ENCODE measurements around the gene VANGL2.
"Not testable (repeated sequence)": the region's sequence is repeated elsewhere in the genome, so short reads cannot be mapped to it uniquely, and the experiment has no call there.

VANGL2 gene

GRCh38 chr1:160384812-160385211, 15.6 kb upstream of the VANGL2 start:
- H3K4me1 Mint-ChIP-seq (ENCODE audit: low read depth); H3K4me3 Mint-ChIP-seq; H3K27ac Mint-ChIP-seq; H3K9me3 Mint-ChIP-seq; H3K36me3 Mint-ChIP-seq (ENCODE audit: low read depth); H3K27me3 Mint-ChIP-seq: not testable (repeated sequence)

GRCh38 chr1:160388406-160388805, 12.0 kb upstream of the VANGL2 start:
- not testable (repeated sequence) for H3K4me1 Mint-ChIP-seq (ENCODE audit: low read depth); H3K9me3 Mint-ChIP-seq; H3K27ac Mint-ChIP-seq; H3K4me3 Mint-ChIP-seq; H3K27me3 Mint-ChIP-seq; H3K36me3 Mint-ChIP-seq (ENCODE audit: low read depth)

GRCh38 chr1:160394673-160395072, 5.7 kb upstream of the VANGL2 start:
- Mint-ChIP-seq H3K4me1 (ENCODE audit: low read depth) (no peaks in the 10 kb centered on the region), H3K9me3 (peaks cover under 1% of the 10 kb centered on the region), H3K4me3 (no peak overlapping the region), H3K27ac (no peak overlapping the region), H3K27me3 (peaks cover 12% of the 10 kb centered on the region), H3K36me3 (ENCODE audit: low read depth) (no peaks in the 10 kb centered on the region)

- Mint-ChIP-seq H3K9me3 (no peaks in the 10 kb centered on the region), H3K4me1 (ENCODE audit: low read depth) (peaks cover 9% of the 10 kb centered on the region), H3K27ac (no peak overlapping the region), H3K27me3 (peaks cover 16% of the 10 kb centered on the region), H3K36me3 (ENCODE audit: low read depth) (no peaks in the 10 kb centered on the region), H3K4me3 (no peak overlapping the region)
These were observed 2.7 kb upstream of the VANGL2 start for GRCh38 chr1:160397651-160398050.

GRCh38 chr1:160398823-160399222, 1.5 kb upstream of the VANGL2 start:
- Mint-ChIP-seq H3K4me3 (peak overlapping the region; percentile 21), H3K27me3 (peaks cover 16% of the 10 kb centered on the region), H3K27ac (no peak overlapping the region)

GRCh38 chr1:160399544-160400222, 681 bp upstream of the VANGL2 start:
- Mint-ChIP-seq H3K27me3 (peaks cover 16% of the 10 kb centered on the region), H3K36me3 (ENCODE audit: low read depth) (no peaks in the 10 kb centered on the region), H3K9me3 (no peaks in the 10 kb centered on the region), H3K4me3 (peak overlapping the region; percentile 38), H3K4me1 (ENCODE audit: low read depth) (peaks cover 9% of the 10 kb centered on the region), H3K27ac (no peak overlapping the region)

More at GRCh38 chr1:160398823-160399222, 1.5 kb upstream of the VANGL2 start:
- no peaks in the 10 kb centered on the region for H3K9me3 Mint-ChIP-seq
- H3K4me1 Mint-ChIP-seq (ENCODE audit: low read depth): peaks cover 9% of the 10 kb centered on the region
- H3K36me3 Mint-ChIP-seq (ENCODE audit: low read depth): no peaks in the 10 kb centered on the region

GRCh38 chr1:160400646-160401486, 502 bp downstream of the VANGL2 start:
- no peaks in the 10 kb centered on the region for H3K36me3 Mint-ChIP-seq (ENCODE audit: low read depth)
- no peak overlapping the region for H3K27ac Mint-ChIP-seq
- H3K9me3 Mint-ChIP-seq: no peaks in the 10 kb centered on the region
- H3K27me3 Mint-ChIP-seq: peaks cover 16% of the 10 kb centered on the region
- peaks cover 9% of the 10 kb centered on the region for H3K4me1 Mint-ChIP-seq (ENCODE audit: low read depth)
- H3K4me3 Mint-ChIP-seq: peak overlapping the region; percentile 58

GRCh38 chr1:160401487-160401805, 1.1 kb downstream of the VANGL2 start:
- Mint-ChIP-seq H3K36me3 (ENCODE audit: low read depth) (no peaks in the 10 kb centered on the region), H3K4me1 (ENCODE audit: low read depth) (peaks cover 9% of the 10 kb centered on the region), H3K27me3 (peaks cover 16% of the 10 kb centered on the region), H3K4me3 (peak overlapping the region; percentile 58), H3K9me3 (no peaks in the 10 kb centered on the region), H3K27ac (no peak overlapping the region)

- H3K4me3 Mint-ChIP-seq: no peak overlapping the region
- peaks cover 9% of the 10 kb centered on the region for H3K4me1 Mint-ChIP-seq (ENCODE audit: low read depth)
- peaks cover 16% of the 10 kb centered on the region for H3K27me3 Mint-ChIP-seq
- H3K9me3 Mint-ChIP-seq: no peaks in the 10 kb centered on the region
- no peaks in the 10 kb centered on the region for H3K36me3 Mint-ChIP-seq (ENCODE audit: low read depth)
- H3K27ac Mint-ChIP-seq: no peak overlapping the region
These were observed 1.8 kb downstream of the VANGL2 start for GRCh38 chr1:160402001-160402795.

GRCh38 chr1:160403244-160403643, 2.9 kb downstream of the VANGL2 start:
- H3K9me3 Mint-ChIP-seq: no peaks in the 10 kb centered on the region
- H3K36me3 Mint-ChIP-seq (ENCODE audit: low read depth): no peaks in the 10 kb centered on the region
- H3K27ac Mint-ChIP-seq: no peak overlapping the region
- peaks cover 16% of the 10 kb centered on the region for H3K27me3 Mint-ChIP-seq
- H3K4me1 Mint-ChIP-seq (ENCODE audit: low read depth): peaks cover 9% of the 10 kb centered on the region
- H3K4me3 Mint-ChIP-seq: no peak overlapping the region

- Mint-ChIP-seq H3K36me3 (ENCODE audit: low read depth) (no peaks in the 10 kb centered on the region), H3K4me3 (no peak overlapping the region), H3K4me1 (ENCODE audit: low read depth) (peaks cover 9% of the 10 kb centered on the region), H3K27me3 (peaks cover 12% of the 10 kb centered on the region), H3K27ac (no peak overlapping the region), H3K9me3 (no peaks in the 10 kb centered on the region)
These were observed 3.7 kb downstream of the VANGL2 start for GRCh38 chr1:160404094-160404493.

- Mint-ChIP-seq H3K36me3 (ENCODE audit: low read depth) (no peaks in the 10 kb centered on the region), H3K27me3 (peaks cover 11% of the 10 kb centered on the region), H3K9me3 (no peaks in the 10 kb centered on the region), H3K4me1 (ENCODE audit: low read depth) (peaks cover 9% of the 10 kb centered on the region), H3K4me3 (no peak overlapping the region), H3K27ac (no peak overlapping the region)
These were observed 5.0 kb downstream of the VANGL2 start for GRCh38 chr1:160405331-160405877.

- H3K27me3 Mint-ChIP-seq: peaks cover 8% of the 10 kb centered on the region
- no peaks in the 10 kb centered on the region for H3K9me3 Mint-ChIP-seq
- no peak overlapping the region for H3K4me3 Mint-ChIP-seq
- H3K4me1 Mint-ChIP-seq (ENCODE audit: low read depth): peaks cover 6% of the 10 kb centered on the region
- no peak overlapping the region for H3K27ac Mint-ChIP-seq
- no peaks in the 10 kb centered on the region for H3K36me3 Mint-ChIP-seq (ENCODE audit: low read depth)
These were observed 6.0 kb downstream of the VANGL2 start for GRCh38 chr1:160406131-160406968.
